Fibroblast of lung (primary cell): ENCODE measurements around the gene SETDB2. TPM values are rescaled to one million over a fixed set of nuclear protein-coding genes. Genes with fewer than 3 reads are reported as not detected.
A peak's percentile ranks its signal among the peaks of the same experiment; 100 is the strongest.

Experiments
- DNase-seq, 2 donors: peaks; one replicate each; pipeline versions ENCODE4 v3.0.0 to v3.0.0-alpha.2; 2010; ENCODE audit warnings: low read depth in 2 of 2
- H2AFZ ChIP-seq: 2 replicates; pipeline ENCODE4 v1.5.1; 2012; ENCODE audit warnings: low read length, control low read depth, inconsistent platforms
- H3K27ac ChIP-seq: 2 replicates; pipeline ENCODE4 v1.5.1; 2011; ENCODE audit warnings: low read length, control low read depth; ENCODE audit not compliant: insufficient read depth
- H3K27me3 ChIP-seq: 2 replicates; pipeline ENCODE4 v1.5.1; 2011; ENCODE audit warnings: mild to moderate bottlenecking, low read length; ENCODE audit not compliant: control insufficient read depth, insufficient read depth
- H3K36me3 ChIP-seq: 2 replicates; pipeline ENCODE4 v1.5.1; 2011; ENCODE audit warnings: low read length; ENCODE audit not compliant: control insufficient read depth, insufficient read depth
- H3K4me1 ChIP-seq: 2 replicates; pipeline ENCODE4 v1.5.1; 2011; ENCODE audit warnings: low read length; ENCODE audit not compliant: control insufficient read depth, insufficient read depth; ENCODE audit errors: extremely low read depth
- H3K4me2 ChIP-seq: 2 replicates; pipeline ENCODE4 v1.5.1; 2011; ENCODE audit warnings: low read length, control low read depth; ENCODE audit not compliant: insufficient read depth; ENCODE audit errors: extremely low read depth
- H3K4me3 ChIP-seq, 4 experiments: fragments of 200-600 bp in 1 of 4; sonication (generic) in 1 of 4; replicated peaks in 1 of 4; 2 replicates each; pipeline ENCODE4 v1.5.1; 2011 to 2016; ENCODE audit warnings: low read length in 4 of 4, low read depth in 3 of 4, mild to moderate bottlenecking in 3 of 4, control low read depth in 2 of 4, inconsistent platforms in 1 of 4, mixed read lengths in 1 of 4; ENCODE audit not compliant: insufficient read depth in 1 of 4; ENCODE audit errors: control extremely low read depth in 1 of 4
- H3K79me2 ChIP-seq: 2 replicates; pipeline ENCODE4 v1.5.1; 2012; ENCODE audit warnings: mild to moderate bottlenecking, low read length, inconsistent platforms; ENCODE audit not compliant: control insufficient read depth, insufficient read depth
- H3K9ac ChIP-seq: 2 replicates; pipeline ENCODE4 v1.5.1; 2011; ENCODE audit warnings: mild to moderate bottlenecking, low read length, control low read depth; ENCODE audit not compliant: insufficient read depth
- H3K9me3 ChIP-seq: 2 replicates; pipeline ENCODE4 v1.5.1; 2012; ENCODE audit warnings: low read depth, low read length; ENCODE audit not compliant: control insufficient read depth, insufficient read depth
- H4K20me1 ChIP-seq: 2 replicates; pipeline ENCODE4 v1.5.1; 2011; ENCODE audit warnings: low read length; ENCODE audit not compliant: control insufficient read depth, insufficient read depth; ENCODE audit errors: extremely low read depth
- CTCF ChIP-seq, 2 donors: IDR thresholded peaks in 1 of 2; conservative IDR thresholded peaks in 1 of 2; 1 replicate in 1 of 2; 2 replicates in 1 of 2; pipeline ENCODE4 v1.5.1; 2011 to 2012; ENCODE audit warnings: low read length in 2 of 2, control low read depth in 1 of 2, inconsistent platforms in 1 of 2, low read depth in 1 of 2, mild to moderate bottlenecking in 1 of 2
- EZH2 ChIP-seq: IDR thresholded peaks from 2 replicates; pipeline ENCODE4 v1.5.1; 2012; ENCODE audit warnings: low read length, control low read depth, mild to moderate bottlenecking; ENCODE audit errors: missing control alignments
- polyA plus RNA-seq, 2 donors: library from polyadenylated mRNA; depleted of rRNA in 1 of 2; stranded (reverse) in 1 of 2; unstranded in 1 of 2; fragments of >200 nt; gene quantifications; 2 replicates each; pipeline ENCODE4 v1.2.1, GENCODE V29; 2011 to 2012; ENCODE audit warnings: missing spikeins in 1 of 2
- total RNA-seq: library from RNA; depleted of rRNA; stranded (reverse); fragments of >200 nt; gene quantifications from 2 replicates; pipeline ENCODE4 v1.2.1, GENCODE V29; 2014

Gene SETDB2
- total and polyA plus RNA-seq, 2 donors (not counting 1 experiment from before 2014, with no cell fraction given), result 10.4 to 13.7 TPM

DNA sequence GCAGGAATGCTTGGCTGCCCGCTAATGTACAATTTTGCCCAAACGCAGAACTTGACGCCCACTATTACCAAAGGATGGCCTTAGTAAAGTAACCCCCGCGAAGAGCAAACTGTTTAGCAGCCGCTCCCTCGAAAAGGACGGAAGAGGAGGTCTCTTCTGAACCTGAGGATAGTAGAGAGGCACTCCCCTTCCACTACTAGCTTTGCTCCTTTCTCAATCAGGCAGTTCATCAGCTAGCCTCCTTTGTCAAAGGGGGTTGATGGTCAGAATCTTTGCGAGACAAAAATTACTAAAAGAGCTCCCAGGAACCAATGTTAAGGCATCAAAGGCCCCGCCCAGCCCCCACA, 744 bp upstream of the SETDB2 start:
- no peaks in the 10 kb centered on the region for H3K27me3 ChIP-seq
- peak overlapping the region; percentile 92 for H3K27ac ChIP-seq
- no peaks in the 10 kb centered on the region for H3K4me1 ChIP-seq
- DNase-seq, result peak; percentile 36 to 47
- peaks cover 12% of the 10 kb centered on the region for H3K79me2 ChIP-seq
- peak overlapping the region; percentile 64 for H3K9ac ChIP-seq
- TF ChIP-seq CTCF (conservative IDR thresholded peaks at IDR 0.05 in 1 of 2, IDR thresholded peaks at IDR 0.05 in 1 of 2; ENCODE audit: low read depth in 1 of 2, low read length in 2 of 2) (no peak), EZH2 (no peak)
- H2AFZ ChIP-seq, result peak overlapping the region; percentile 82
- H3K4me2 ChIP-seq, result peak overlapping the region; percentile 93
- H3K9me3 ChIP-seq, result no peaks in the 10 kb centered on the region
- peak overlapping the region; percentile 73 to 89 (median 80) for H3K4me3 ChIP-seq
- no peaks in the 10 kb centered on the region for H4K20me1 ChIP-seq
- H3K36me3 ChIP-seq, result no peaks in the 10 kb centered on the region

- Histone ChIP-seq H3K4me1 (no peaks in the 10 kb centered on the region), H3K27me3 (no peaks in the 10 kb centered on the region), H3K9ac (peak overlapping the region; percentile 75), H3K4me3 (peak overlapping the region; percentile 59 to 89 (median 79)), H4K20me1 (no peaks in the 10 kb centered on the region), H3K79me2 (peaks cover 13% of the 10 kb centered on the region), H3K4me2 (peak overlapping the region; percentile 96), H3K9me3 (no peaks in the 10 kb centered on the region), H2AFZ (peak overlapping the region; percentile 63), H3K27ac (peak overlapping the region; percentile 89), H3K36me3 (no peaks in the 10 kb centered on the region)
- TF ChIP-seq CTCF (conservative IDR thresholded peaks at IDR 0.05 in 1 of 2, IDR thresholded peaks at IDR 0.05 in 1 of 2; ENCODE audit: low read depth in 1 of 2, low read length in 2 of 2) (no peak), EZH2 (no peak)
- DNase-seq, result peak; percentile 64 to 69
Measured at GRCh38 chr13:49444524-49445395, 686 bp downstream of the SETDB2 start.

- no peak overlapping the region for H2AFZ ChIP-seq
- TF ChIP-seq EZH2 (no peak), CTCF (conservative IDR thresholded peaks at IDR 0.05 in 1 of 2, IDR thresholded peaks at IDR 0.05 in 1 of 2; ENCODE audit: low read depth in 1 of 2, low read length in 2 of 2) (no peak)
- no peak overlapping the region for H3K9ac ChIP-seq
Measured at GRCh38 chr13:49446473-49446872, 2.4 kb downstream of the SETDB2 start.

More at GRCh38 chr13:49446473-49446872, 2.4 kb downstream of the SETDB2 start:
- Histone ChIP-seq H3K4me1 (no peaks in the 10 kb centered on the region), H3K79me2 (peaks cover 15% of the 10 kb centered on the region), H3K9me3 (no peaks in the 10 kb centered on the region), H3K27me3 (no peaks in the 10 kb centered on the region), H3K27ac (no peak overlapping the region), H3K36me3 (no peaks in the 10 kb centered on the region), H3K4me2 (peak overlapping the region; percentile 21), H3K4me3 (peak overlapping the region in 1 of 4 experiments; percentile 29), H4K20me1 (no peaks in the 10 kb centered on the region)
- no peak for DNase-seq
